ENCODE measurements around the gene PUS1.
"Not testable (repeated sequence)": the region's sequence is repeated elsewhere in the genome, so short reads cannot be mapped to it uniquely, and the experiment has no call there.

PUS1 gene

GRCh38 chr12:131960590-131961325, 31.7 kb downstream of the PUS1 start:
- not testable (repeated sequence) for DNase-seq (ENCODE audit: low read depth)

GRCh38 chr12:131961328-131961727, 32.3 kb downstream of the PUS1 start:
- not testable (repeated sequence) for DNase-seq (ENCODE audit: low read depth)

DNA sequence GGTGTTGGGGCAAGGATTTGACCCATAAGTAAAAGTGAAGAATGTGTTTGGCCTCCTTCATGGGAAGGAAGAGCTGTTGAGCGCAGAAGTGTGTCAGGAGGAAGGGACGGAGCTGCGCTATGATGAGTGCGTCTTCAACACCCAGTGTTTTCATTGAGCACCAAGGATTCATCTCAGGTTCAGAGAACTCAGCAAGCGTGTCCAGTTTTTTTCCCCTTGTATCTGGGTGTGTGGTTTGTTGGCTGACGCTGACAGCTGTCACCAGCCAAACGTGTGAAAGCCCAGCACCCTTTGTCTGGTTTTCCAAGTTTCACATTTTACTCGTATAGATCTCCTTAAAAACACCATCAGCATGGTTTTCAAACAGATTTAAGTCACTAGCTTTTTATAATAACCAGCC, 33.0 kb downstream of the PUS1 start:
- DNase-seq (ENCODE audit: low read depth): no peak

- no peak for DNase-seq (ENCODE audit: low read depth)
Measured at GRCh38 chr12:131963381-131963780, 34.3 kb downstream of the PUS1 start.

- DNase-seq (ENCODE audit: low read depth): no peak
Measured at GRCh38 chr12:131965073-131965472, 36.0 kb downstream of the PUS1 start.

DNA sequence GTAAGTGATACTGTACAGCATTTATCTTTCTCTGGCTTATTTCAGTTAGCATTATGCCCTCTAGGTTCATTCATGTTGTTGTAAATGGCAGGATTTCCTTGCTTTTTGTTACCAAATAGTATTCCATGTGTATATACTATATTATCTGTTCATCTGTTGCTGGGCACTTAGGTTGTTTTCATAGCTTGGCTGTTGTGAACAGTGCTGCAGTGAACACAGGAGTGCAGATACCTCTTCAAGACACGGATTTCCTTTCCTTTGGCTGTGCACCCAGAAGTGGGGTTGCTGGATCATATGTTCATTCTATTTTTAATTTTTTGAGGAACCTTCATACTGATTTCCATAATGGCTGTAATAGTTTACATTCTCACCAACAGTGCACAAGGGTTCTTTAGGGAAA, 42.1 kb downstream of the PUS1 start:
- DNase-seq (ENCODE audit: low read depth): no peak

- DNase-seq (ENCODE audit: low read depth): no peak
Measured at GRCh38 chr12:131975228-131975627, 46.2 kb downstream of the PUS1 start.

- no peak for DNase-seq (ENCODE audit: low read depth)
Measured at GRCh38 chr12:131979606-131980005, 50.5 kb downstream of the PUS1 start.

DNA sequence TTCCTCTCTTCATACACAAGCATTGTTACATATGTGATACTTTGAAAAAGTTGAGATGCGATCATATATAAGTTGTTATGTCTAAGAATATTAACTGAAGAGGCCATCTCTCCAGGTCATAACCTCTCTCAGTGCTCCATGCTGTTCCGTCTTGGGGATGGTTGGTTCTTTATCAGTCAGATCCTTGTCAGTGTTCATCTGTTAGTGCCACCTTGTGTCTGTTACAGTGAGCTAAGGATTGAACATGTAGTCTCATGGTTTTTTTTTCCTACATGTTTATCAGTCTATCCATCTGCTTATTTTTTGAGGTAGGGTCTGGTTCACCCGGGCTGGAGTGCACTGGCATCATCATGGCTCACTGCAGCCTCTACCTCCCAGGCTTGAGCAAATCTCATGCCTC, 51.2 kb downstream of the PUS1 start:
- DNase-seq (ENCODE audit: low read depth): peak; percentile 45

- no peak for DNase-seq (ENCODE audit: low read depth)
Measured at GRCh38 chr12:131981388-131981787, 52.3 kb downstream of the PUS1 start.

- no peak for DNase-seq (ENCODE audit: low read depth)
Measured at GRCh38 chr12:131982041-131982440, 53.0 kb downstream of the PUS1 start.

DNA sequence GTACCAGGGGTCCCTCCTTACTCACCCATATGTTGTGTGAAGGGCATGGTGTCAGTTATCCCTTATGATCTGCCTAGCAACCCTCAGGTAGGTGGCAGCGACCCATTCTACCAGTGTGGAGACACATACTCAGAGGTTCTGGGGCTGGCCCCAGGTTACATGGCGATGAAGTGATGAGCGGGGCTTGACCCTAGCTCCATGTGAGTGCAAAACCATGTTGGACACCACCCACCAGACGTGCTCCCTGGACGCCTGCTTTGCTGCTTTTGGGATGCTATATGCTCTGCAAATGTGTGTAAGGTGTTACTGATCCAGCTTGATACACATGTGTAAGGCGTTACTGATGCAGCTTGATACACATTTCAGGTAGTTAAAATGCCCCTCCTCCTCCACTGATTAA, 54.0 kb downstream of the PUS1 start:
- no peak for DNase-seq (ENCODE audit: low read depth)

GRCh38 chr12:131983554-131983953, 54.5 kb downstream of the PUS1 start:
- DNase-seq (ENCODE audit: low read depth): no peak

DNA sequence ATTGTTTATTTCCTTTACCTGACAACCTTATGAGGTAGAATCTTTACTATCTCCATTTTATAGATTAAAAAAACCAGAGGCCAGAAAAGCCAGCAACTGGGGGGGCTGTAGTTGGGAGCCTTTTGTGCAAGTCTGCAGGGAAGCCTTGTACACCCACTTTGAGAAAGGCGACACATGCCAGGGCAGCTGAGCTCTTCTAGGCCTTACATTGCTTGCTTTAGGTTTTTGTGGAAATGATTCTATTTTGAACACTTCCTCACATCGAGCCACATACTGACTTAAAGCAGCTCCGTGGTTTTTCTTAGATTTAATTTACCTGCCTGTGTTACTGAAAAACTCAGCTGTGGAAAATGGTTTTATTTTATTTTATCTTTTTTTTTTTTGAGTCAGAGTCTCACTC, 55.3 kb downstream of the PUS1 start:
- DNase-seq (ENCODE audit: low read depth): no peak

DNA sequence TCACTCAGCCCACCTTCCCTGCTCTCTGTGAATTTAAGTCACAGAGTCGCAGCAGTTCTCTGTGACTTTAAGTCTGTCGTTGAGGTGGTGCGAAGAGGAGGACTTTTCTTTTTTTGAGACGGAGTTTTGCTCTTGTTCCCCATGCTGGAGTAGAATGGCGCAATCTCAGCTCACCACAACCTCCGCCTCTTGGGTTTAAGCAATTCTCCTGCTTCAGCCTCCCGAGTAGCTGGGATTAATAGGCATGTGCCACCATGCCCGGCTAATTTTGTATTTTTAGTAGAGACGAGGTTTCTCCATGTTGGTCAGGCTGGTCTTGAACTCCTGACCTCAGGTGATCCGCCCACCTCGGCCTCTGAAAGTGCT, 56.4 kb downstream of the PUS1 start:
- not testable (repeated sequence) for DNase-seq (ENCODE audit: low read depth)

GRCh38 chr12:131986361-131986760, 57.3 kb downstream of the PUS1 start:
- no peak for DNase-seq (ENCODE audit: low read depth)

DNA sequence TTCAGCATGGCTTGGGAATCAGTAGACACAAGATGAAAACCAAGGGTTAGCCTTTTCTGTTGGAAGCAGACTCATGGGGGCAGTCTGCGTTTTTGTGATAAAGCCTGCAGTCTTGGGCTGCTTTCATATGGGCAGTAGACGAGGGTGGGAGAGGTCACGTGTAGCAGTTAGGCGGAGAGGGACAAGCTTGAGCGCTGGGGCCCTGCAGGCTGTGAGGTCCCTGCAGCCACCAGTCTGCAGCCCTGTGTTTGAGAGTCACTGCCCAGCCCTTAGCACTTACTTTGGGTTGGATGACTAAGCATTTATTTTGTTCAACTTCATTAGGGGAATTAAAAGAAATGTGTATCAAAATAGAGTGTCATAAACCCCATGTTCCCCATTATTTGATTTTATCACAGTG, 57.8 kb downstream of the PUS1 start:
- DNase-seq (ENCODE audit: low read depth): no peak

- no peak for DNase-seq (ENCODE audit: low read depth)
Measured at GRCh38 chr12:131987552-131987951, 58.5 kb downstream of the PUS1 start.

DNA sequence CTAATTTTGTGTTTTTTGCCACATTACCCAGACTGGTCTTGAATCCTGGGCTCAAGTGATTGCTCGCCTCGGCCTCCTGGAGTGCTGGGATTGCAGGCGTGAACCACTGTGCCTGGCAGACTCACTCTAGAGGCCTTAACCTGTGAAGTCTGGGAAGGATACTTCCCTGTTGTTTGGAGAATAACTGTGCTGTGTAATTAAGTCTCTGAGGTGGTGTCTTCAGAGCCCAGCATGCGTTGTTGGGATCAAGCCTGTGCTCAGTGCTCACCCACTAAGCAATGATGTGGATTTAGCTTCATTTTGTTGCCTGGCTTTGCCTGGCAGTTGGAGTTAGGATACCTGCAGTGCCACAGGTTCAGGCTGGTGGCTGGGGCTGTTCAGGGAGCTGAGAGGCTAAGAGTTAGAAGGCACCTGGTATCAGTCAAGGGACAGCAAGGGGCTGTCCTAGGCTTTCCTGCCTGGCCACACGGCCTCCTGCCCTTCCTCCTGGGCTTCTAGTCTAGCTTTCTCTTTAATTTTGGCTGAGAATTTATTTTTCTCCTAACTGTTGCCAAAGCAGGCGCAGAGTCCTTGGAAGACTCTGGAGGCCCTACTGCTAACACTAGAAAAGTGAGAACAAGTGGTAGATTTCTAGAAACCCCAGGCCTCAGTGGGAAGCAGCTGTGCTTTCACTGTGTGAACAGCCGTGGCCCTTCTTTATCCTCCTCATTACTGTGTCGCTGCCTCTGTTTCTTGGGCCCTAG, 59.1 kb downstream of the PUS1 start:
- DNase-seq (ENCODE audit: low read depth): no peak

DNA sequence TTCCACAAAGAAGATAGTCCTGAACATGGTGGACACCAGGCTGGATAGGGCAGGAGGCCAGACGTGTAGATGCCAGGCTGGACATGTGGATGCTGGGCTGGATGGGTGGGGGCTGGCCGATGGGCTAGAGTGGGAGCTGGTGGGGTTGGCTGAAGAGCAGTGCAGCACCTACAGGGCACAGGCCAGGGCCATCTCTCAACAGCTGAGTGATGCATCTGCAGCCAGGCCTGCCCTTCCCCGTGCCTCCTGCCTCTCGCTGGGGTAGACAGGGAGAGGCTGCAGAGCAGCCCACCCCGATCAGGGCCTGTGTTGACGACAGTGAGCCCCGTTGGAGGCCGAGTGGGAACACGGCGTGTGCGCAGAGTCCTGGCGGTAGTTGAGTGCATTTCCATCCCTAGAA, 59.9 kb downstream of the PUS1 start:
- DNase-seq (ENCODE audit: low read depth): no peak

GRCh38 chr12:131990066-131990979, 61.2 kb downstream of the PUS1 start:
- DNase-seq (ENCODE audit: low read depth): peak; percentile 22

- no peak for DNase-seq (ENCODE audit: low read depth)
Measured at GRCh38 chr12:131990980-131991305, 61.9 kb downstream of the PUS1 start.
